Stimulated activated CD8-positive, alpha-beta memory T cell treated with anti-CD3 and anti-CD28 coated beads, Interleukin-7, amount 100 ng/mL, for 24 hours (primary cell): ENCODE measurements around the gene CCDC188.
"Not testable (repeated sequence)": the region's sequence is repeated elsewhere in the genome, so short reads cannot be mapped to it uniquely, and the experiment has no call there.

ENCODE experiments used
- DNase-seq: peaks from one replicate; pipeline ENCODE4 v3.0.0-alpha.2; 2020; ENCODE audit warnings: low read depth

The CCDC188 gene

GRCh38 chr22:20170170-20170569, 19.3 kb upstream of the CCDC188 start:
- DNase-seq = no peak

GRCh38 chr22:20169253-20169822, 18.5 kb upstream of the CCDC188 start:
- DNase-seq = no peak

GRCh38 chr22:20167643-20168322, 16.9 kb upstream of the CCDC188 start:
- DNase-seq = no peak

- DNase-seq = no peak
Observed at GRCh38 chr22:20166703-20167102, 15.8 kb upstream of the CCDC188 start.

GRCh38 chr22:20165913-20166312, 15.1 kb upstream of the CCDC188 start:
- no peak for DNase-seq

- no peak for DNase-seq
Observed at GRCh38 chr22:20165421-20165820, 14.6 kb upstream of the CCDC188 start.

- no peak for DNase-seq
Observed at GRCh38 chr22:20164863-20165262, 14.0 kb upstream of the CCDC188 start.

GRCh38 chr22:20160041-20160440, 9.2 kb upstream of the CCDC188 start:
- no peak for DNase-seq

GRCh38 chr22:20159531-20159930, 8.7 kb upstream of the CCDC188 start:
- not testable (repeated sequence) for DNase-seq

- DNase-seq = no peak
Observed at GRCh38 chr22:20159076-20159475, 8.2 kb upstream of the CCDC188 start.

GRCh38 chr22:20158391-20159036, 7.7 kb upstream of the CCDC188 start:
- no peak for DNase-seq

GRCh38 chr22:20157430-20158183, 6.8 kb upstream of the CCDC188 start:
- no peak for DNase-seq

- peak; percentile 89 for DNase-seq
Observed at GRCh38 chr22:20156611-20157429, 6.0 kb upstream of the CCDC188 start.

- no peak for DNase-seq
Observed at GRCh38 chr22:20156042-20156389, 5.2 kb upstream of the CCDC188 start.

GRCh38 chr22:20155330-20156041, 4.6 kb upstream of the CCDC188 start:
- DNase-seq = no peak

- no peak for DNase-seq
Observed at GRCh38 chr22:20154602-20155187, 3.8 kb upstream of the CCDC188 start.

GRCh38 chr22:20153945-20154344, 3.1 kb upstream of the CCDC188 start:
- DNase-seq = no peak

- no peak for DNase-seq
Observed at GRCh38 chr22:20152464-20152890, 1.6 kb upstream of the CCDC188 start.

GRCh38 chr22:20151276-20151588, 377 bp upstream of the CCDC188 start:
- no peak for DNase-seq

GRCh38 chr22:20149257-20150250, 1.3 kb downstream of the CCDC188 start:
- DNase-seq = no peak
